ENCODE data around the gene C20orf204.

The C20orf204 gene

GRCh38 chr20:64077876-64078551 is 42.0 kb downstream of the C20orf204 start:
- peaks cover 8 to 20% of the 10 kb centered on the region in 2 donors for H3K4me1 ChIP-seq (ENCODE audit: control insufficient read depth in 1 of 2, insufficient read depth in 2 of 2, low read length in 2 of 2)
- no peaks in the 10 kb centered on the region for H3K27me3 ChIP-seq (ENCODE audit: low read depth, low read length)
- peaks cover 0 to 14% of the 10 kb centered on the region in 2 donors for H3K36me3 ChIP-seq (ENCODE audit: control insufficient read depth in 1 of 2, insufficient read depth in 2 of 2, low read length in 2 of 2)
- H3K27ac ChIP-seq (ENCODE audit: low read length): no peak overlapping the region
- peak overlapping the region; percentile 57 to 82 for H3K4me3 ChIP-seq (ENCODE audit: low read depth in 1 of 2, low read length in 2 of 2)
- H3K9me3 ChIP-seq (ENCODE audit: control insufficient read depth in 1 of 2, low read length in 2 of 2): no peaks in the 10 kb centered on the region

GRCh38 chr20:64078934-64079272 is 42.9 kb downstream of the C20orf204 start:
- Histone ChIP-seq H3K9me3 (ENCODE audit: control insufficient read depth in 1 of 2, low read length in 2 of 2) (no peaks in the 10 kb centered on the region), H3K4me1 (ENCODE audit: control insufficient read depth in 1 of 2, insufficient read depth in 2 of 2, low read length in 2 of 2) (peaks cover 8 to 27% of the 10 kb centered on the region in 2 donors), H3K4me3 (ENCODE audit: low read depth in 1 of 2, low read length in 2 of 2) (peak overlapping the region; percentile 57 to 82), H3K27ac (ENCODE audit: low read length) (peak overlapping the region; percentile 39), H3K36me3 (ENCODE audit: control insufficient read depth in 1 of 2, insufficient read depth in 2 of 2, low read length in 2 of 2) (peaks cover 0 to 7% of the 10 kb centered on the region in 2 donors), H3K27me3 (ENCODE audit: low read depth, low read length) (no peaks in the 10 kb centered on the region)

GRCh38 chr20:64079273-64080012 is 43.5 kb downstream of the C20orf204 start, which contains the start of gene RGS19:
Gene RGS19 (minus strand): TSS chr20:64079518. CDS start chr20:64076886, 2,632 bp downstream.
- peak within 1 kb of the TSS; percentile 39 for H3K27ac ChIP-seq (ENCODE audit: low read length)
- peaks cover 8 to 33% of the 10 kb centered on the region in 2 donors for H3K4me1 ChIP-seq (ENCODE audit: control insufficient read depth in 1 of 2, insufficient read depth in 2 of 2, low read length in 2 of 2)
- H3K36me3 ChIP-seq (ENCODE audit: control insufficient read depth in 1 of 2, insufficient read depth in 2 of 2, low read length in 2 of 2): peaks cover 0 to 2% of the 10 kb centered on the region in 2 donors
- no peaks in the 10 kb centered on the region for H3K9me3 ChIP-seq (ENCODE audit: control insufficient read depth in 1 of 2, low read length in 2 of 2)
- H3K4me3 ChIP-seq (ENCODE audit: low read depth in 1 of 2, low read length in 2 of 2): peak within 1 kb of the TSS; percentile 57 to 82
- peaks cover 5% of the 10 kb centered on the region for H3K27me3 ChIP-seq (ENCODE audit: low read depth, low read length)

GRCh38 chr20:64080013-64080812 is 44.2 kb downstream of the C20orf204 start, which contains the start of gene OPRL1:
Gene OPRL1 (plus strand): TSS chr20:64080082. CDS start chr20:64092721, 12,639 bp downstream.
- H3K4me1 ChIP-seq (ENCODE audit: control insufficient read depth in 1 of 2, insufficient read depth in 2 of 2, low read length in 2 of 2): peaks cover 8 to 36% of the 10 kb centered on the region in 2 donors
- peak within 1 kb of the TSS; percentile 39 for H3K27ac ChIP-seq (ENCODE audit: low read length)
- no peaks in the 10 kb centered on the region for H3K36me3 ChIP-seq (ENCODE audit: control insufficient read depth in 1 of 2, insufficient read depth in 2 of 2, low read length in 2 of 2)
- H3K9me3 ChIP-seq (ENCODE audit: control insufficient read depth in 1 of 2, low read length in 2 of 2): no peaks in the 10 kb centered on the region
- peak within 1 kb of the TSS; percentile 57 to 82 for H3K4me3 ChIP-seq (ENCODE audit: low read depth in 1 of 2, low read length in 2 of 2)
- H3K27me3 ChIP-seq (ENCODE audit: low read depth, low read length): peaks cover 13% of the 10 kb centered on the region

GRCh38 chr20:64080813-64081623 is 45.0 kb downstream of the C20orf204 start:
- no peaks in the 10 kb centered on the region for H3K9me3 ChIP-seq (ENCODE audit: control insufficient read depth in 1 of 2, low read length in 2 of 2)
- H3K36me3 ChIP-seq (ENCODE audit: control insufficient read depth in 1 of 2, insufficient read depth in 2 of 2, low read length in 2 of 2): no peaks in the 10 kb centered on the region
- peaks cover 8 to 36% of the 10 kb centered on the region in 2 donors for H3K4me1 ChIP-seq (ENCODE audit: control insufficient read depth in 1 of 2, insufficient read depth in 2 of 2, low read length in 2 of 2)
- no peak overlapping the region for H3K27ac ChIP-seq (ENCODE audit: low read length)
- H3K27me3 ChIP-seq (ENCODE audit: low read depth, low read length): peaks cover 14% of the 10 kb centered on the region
- peak overlapping the region in 1 of 2 donors; percentile 61 for H3K4me3 ChIP-seq (ENCODE audit: low read depth in 1 of 2, low read length in 2 of 2)

GRCh38 chr20:64081624-64081964 is 45.6 kb downstream of the C20orf204 start:
- H3K27me3 ChIP-seq (ENCODE audit: low read depth, low read length): peaks cover 14% of the 10 kb centered on the region
- no peaks in the 10 kb centered on the region for H3K9me3 ChIP-seq (ENCODE audit: control insufficient read depth in 1 of 2, low read length in 2 of 2)
- H3K36me3 ChIP-seq (ENCODE audit: control insufficient read depth in 1 of 2, insufficient read depth in 2 of 2, low read length in 2 of 2): no peaks in the 10 kb centered on the region
- no peak overlapping the region for H3K27ac ChIP-seq (ENCODE audit: low read length)
- peaks cover 8 to 36% of the 10 kb centered on the region in 2 donors for H3K4me1 ChIP-seq (ENCODE audit: control insufficient read depth in 1 of 2, insufficient read depth in 2 of 2, low read length in 2 of 2)
- no peak overlapping the region for H3K4me3 ChIP-seq (ENCODE audit: low read depth in 1 of 2, low read length in 2 of 2)

GRCh38 chr20:64082126-64082731 is 46.2 kb downstream of the C20orf204 start:
- no peaks in the 10 kb centered on the region for H3K36me3 ChIP-seq (ENCODE audit: control insufficient read depth in 1 of 2, insufficient read depth in 2 of 2, low read length in 2 of 2)
- H3K9me3 ChIP-seq (ENCODE audit: control insufficient read depth in 1 of 2, low read length in 2 of 2): peaks cover 0 to 2% of the 10 kb centered on the region in 2 donors
- peaks cover 14% of the 10 kb centered on the region for H3K27me3 ChIP-seq (ENCODE audit: low read depth, low read length)
- H3K4me1 ChIP-seq (ENCODE audit: control insufficient read depth in 1 of 2, insufficient read depth in 2 of 2, low read length in 2 of 2): peaks cover 8 to 36% of the 10 kb centered on the region in 2 donors
- no peak overlapping the region for H3K27ac ChIP-seq (ENCODE audit: low read length)
- H3K4me3 ChIP-seq (ENCODE audit: low read depth in 1 of 2, low read length in 2 of 2): no peak overlapping the region

- no peaks in the 10 kb centered on the region for H3K36me3 ChIP-seq (ENCODE audit: control insufficient read depth in 1 of 2, insufficient read depth in 2 of 2, low read length in 2 of 2)
- peak overlapping the region in 1 of 2 donors; percentile 67 for H3K4me3 ChIP-seq (ENCODE audit: low read depth in 1 of 2, low read length in 2 of 2)
- no peak overlapping the region for H3K27ac ChIP-seq (ENCODE audit: low read length)
- peaks cover 8 to 36% of the 10 kb centered on the region in 2 donors for H3K4me1 ChIP-seq (ENCODE audit: control insufficient read depth in 1 of 2, insufficient read depth in 2 of 2, low read length in 2 of 2)
- H3K9me3 ChIP-seq (ENCODE audit: control insufficient read depth in 1 of 2, low read length in 2 of 2): peaks cover 0 to 7% of the 10 kb centered on the region in 2 donors
- peaks cover 14% of the 10 kb centered on the region for H3K27me3 ChIP-seq (ENCODE audit: low read depth, low read length)
Measured at GRCh38 chr20:64082820-64083377, 46.9 kb downstream of the C20orf204 start.

- H3K4me1 ChIP-seq (ENCODE audit: control insufficient read depth in 1 of 2, insufficient read depth in 2 of 2, low read length in 2 of 2): peaks cover 8 to 36% of the 10 kb centered on the region in 2 donors
- peaks cover 0 to 7% of the 10 kb centered on the region in 2 donors for H3K9me3 ChIP-seq (ENCODE audit: control insufficient read depth in 1 of 2, low read length in 2 of 2)
- no peak overlapping the region for H3K27ac ChIP-seq (ENCODE audit: low read length)
- H3K27me3 ChIP-seq (ENCODE audit: low read depth, low read length): peaks cover 14% of the 10 kb centered on the region
- H3K36me3 ChIP-seq (ENCODE audit: control insufficient read depth in 1 of 2, insufficient read depth in 2 of 2, low read length in 2 of 2): no peaks in the 10 kb centered on the region
- H3K4me3 ChIP-seq (ENCODE audit: low read depth in 1 of 2, low read length in 2 of 2): peak overlapping the region in 1 of 2 donors; percentile 67
Measured at GRCh38 chr20:64083378-64083803, 47.4 kb downstream of the C20orf204 start.
